Pancreas (tissue), 10 donors: ENCODE results near the gene ERICH6. TPM values are rescaled to one million over a fixed set of nuclear protein-coding genes. Genes with fewer than 3 reads are reported as not detected.

ENCODE experiments used
- ATAC-seq, 4 donors: fragments of 200-7000 bp; cut with Tn5 transposase; one replicate each; pipeline versions ENCODE4 v1.8.0 to v1.9.1; 2020; ENCODE audit warnings: mild to moderate bottlenecking in 4 of 4, moderate library complexity in 4 of 4
- DNase-seq, 6 donors: peaks; one replicate each; pipeline ENCODE4 v3.0.0-alpha.2; 2020
- FAIRE-seq: peaks from 2 replicates; lab custom pipeline; 2012; peaks lifted over from hg19 to GRCh38; lab: Jason Lieb, UNC
- H3K27ac ChIP-seq, 4 donors: fragments of 200-600 bp; sonication (generic); 1 replicate in 3 of 4; 2 replicates in 1 of 4; pipeline versions ENCODE4 v1.5.0 to v1.8.0; 2020
- H3K27me3 ChIP-seq, 4 donors: fragments of 200-600 bp; one replicate each; pipeline ENCODE4 v1.8.0; 2021
- H3K36me3 ChIP-seq, 3 donors: fragments of 200-600 bp; sonication (generic) in 1 of 3; one replicate each; pipeline versions ENCODE4 v1.5.0 to v1.8.0; 2020 to 2021
- H3K4me1 ChIP-seq, 3 donors: fragments of 200-600 bp; one replicate each; pipeline ENCODE4 v1.8.0; 2021
- H3K4me3 ChIP-seq, 4 donors: fragments of 200-600 bp; sonication (generic) in 2 of 4; one replicate each; pipeline versions ENCODE4 v1.5.0 to v1.8.0; 2020 to 2021
- H3K9me3 ChIP-seq, 4 donors: fragments of 200-600 bp; one replicate each; pipeline ENCODE4 v1.8.0; 2021
- WGBS, 2 donors: extraction: QIAGEN DNeasy Blood & Tissue Kit; methylation state at CpG; one replicate each; pipeline ENCODE4 v1.1.7; 2013; 5-methylcytosine and 5-hydroxymethylcytosine counted together
- intact Hi-C, 3 donors: fragments of 100-400 bp; cut with DNase I; formaldehyde crosslinking; loops; one replicate each; pipeline versions ENCODE4 v1.11.1 to v1.14.2; 2022
- polyA plus RNA-seq, 2 donors: library from polyadenylated mRNA; stranded (reverse); fragments of 200-250 nt; gene quantifications; one replicate each; pipeline ENCODE4 v1.2.3, GENCODE V29; 2013
- total RNA-seq, 6 donors: library from RNA; stranded (reverse); fragmentation: NEBNext Ultra II Directional in 4 of 6; extraction: Animal tissue kit (Norgen Biotek cat#: 25700) in 4 of 6; gene quantifications; one replicate each; pipeline versions ENCODE4 v1.2.1 to v1.2.4, GENCODE V29; 2021 to 2023
- TF ChIP-seq, protein P1 (sequence below), 4 donors: fragments of 200-600 bp; sonication (generic) in 3 of 4; IDR thresholded peaks; one replicate each; pipeline versions ENCODE4 v1.5.0 to v1.8.0; 2021; ENCODE audit warnings: antibody characterized with exemption in 4 of 4
- donor health status: healthy with polysubstance abuse.
- donor health status: DM: no; HTN: no; CAD: no; lungs with moderate emphysema.
- donor health status: DM: no; HTN: no; CAD: no.
- donor health status: control.
- donor health status: control.
- donor health status: Bipolar disorder and iron deficiency.
- donor health status: DM: yes; HTN: yes; CAD: no.
- donor health status: DM: no; HTN: no; CAD: no.
- donor health status: DM: no; HTN: no; CAD: no.
- donor health status: DM: yes; HTN: yes; CAD: no.

The ERICH6 gene
- total and polyA plus RNA-seq, 8 donors, result 0.09 TPM; not detected in 7

GRCh38 chr3:150734795-150735119, 31.0 kb upstream of the ERICH6 start:
- DNase-seq (no peak), FAIRE-seq (no peak), ATAC-seq (no peak)
- H3K4me3 ChIP-seq, result no peak overlapping the region
- H3K27ac ChIP-seq, result no peak overlapping the region
- 57 to 65% methylated on average over 1 of the region's 1 CpG for WGBS, 2 donors
- H3K4me1 ChIP-seq, result peaks cover 10 to 31% (median 20%) of the 10 kb centered on the region in 3 donors
- intact Hi-C loops, result no loop called here
- H3K27me3 ChIP-seq, result no peaks in the 10 kb centered on the region
- TF ChIP-seq, protein P1, sequence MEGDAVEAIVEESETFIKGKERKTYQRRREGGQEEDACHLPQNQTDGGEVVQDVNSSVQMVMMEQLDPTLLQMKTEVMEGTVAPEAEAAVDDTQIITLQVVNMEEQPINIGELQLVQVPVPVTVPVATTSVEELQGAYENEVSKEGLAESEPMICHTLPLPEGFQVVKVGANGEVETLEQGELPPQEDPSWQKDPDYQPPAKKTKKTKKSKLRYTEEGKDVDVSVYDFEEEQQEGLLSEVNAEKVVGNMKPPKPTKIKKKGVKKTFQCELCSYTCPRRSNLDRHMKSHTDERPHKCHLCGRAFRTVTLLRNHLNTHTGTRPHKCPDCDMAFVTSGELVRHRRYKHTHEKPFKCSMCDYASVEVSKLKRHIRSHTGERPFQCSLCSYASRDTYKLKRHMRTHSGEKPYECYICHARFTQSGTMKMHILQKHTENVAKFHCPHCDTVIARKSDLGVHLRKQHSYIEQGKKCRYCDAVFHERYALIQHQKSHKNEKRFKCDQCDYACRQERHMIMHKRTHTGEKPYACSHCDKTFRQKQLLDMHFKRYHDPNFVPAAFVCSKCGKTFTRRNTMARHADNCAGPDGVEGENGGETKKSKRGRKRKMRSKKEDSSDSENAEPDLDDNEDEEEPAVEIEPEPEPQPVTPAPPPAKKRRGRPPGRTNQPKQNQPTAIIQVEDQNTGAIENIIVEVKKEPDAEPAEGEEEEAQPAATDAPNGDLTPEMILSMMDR (IDR thresholded peaks at IDR 0.05), result no peak
- H3K9me3 ChIP-seq, result no peaks in the 10 kb centered on the region
- no peaks in the 10 kb centered on the region for H3K36me3 ChIP-seq

GRCh38 chr3:150733936-150734794, 30.4 kb upstream of the ERICH6 start:
- 84 to 90% methylated on average over 9 of the region's 9 CpGs for WGBS, 2 donors
- intact Hi-C loops, result no loop called here
- no peak for DNase-seq
- Histone ChIP-seq H3K36me3 (no peaks in the 10 kb centered on the region), H3K9me3 (no peaks in the 10 kb centered on the region), H3K4me3 (no peak overlapping the region), H3K27me3 (no peaks in the 10 kb centered on the region), H3K4me1 (peaks cover 10 to 25% (median 22%) of the 10 kb centered on the region in 3 donors), H3K27ac (no peak overlapping the region)
- no peak for ATAC-seq
- FAIRE-seq, result no peak
- TF ChIP-seq, protein P1 (IDR thresholded peaks at IDR 0.05), result no peak

DNA sequence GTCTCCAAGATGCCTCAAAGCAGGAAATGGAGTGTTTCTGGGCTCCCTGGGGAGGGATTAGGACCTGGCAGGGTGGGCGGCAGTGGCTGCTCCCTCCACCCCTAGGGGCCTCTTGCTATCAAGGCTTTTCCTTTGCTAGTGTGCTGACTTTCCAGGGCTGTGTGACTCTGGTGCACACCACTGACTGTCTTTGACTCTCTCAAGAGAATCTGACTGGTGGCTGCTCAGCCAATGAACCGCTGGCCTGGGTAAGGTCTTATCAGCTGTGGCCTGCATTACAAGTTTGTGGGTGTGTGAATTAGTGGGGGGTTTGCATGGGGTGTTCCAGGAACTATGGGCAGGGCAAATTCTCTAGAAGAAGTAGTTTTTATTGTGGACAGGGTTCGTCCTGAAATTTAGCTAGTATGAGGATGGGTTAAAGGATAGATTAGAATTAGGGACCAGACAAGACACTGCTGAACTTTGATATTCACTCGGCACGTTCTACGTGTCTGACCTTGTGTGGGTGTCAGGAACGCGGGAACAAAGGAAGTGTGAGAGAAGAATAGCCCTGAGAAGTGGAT, 29.7 kb upstream of the ERICH6 start:
- Histone ChIP-seq H3K4me3 (no peak overlapping the region), H3K9me3 (no peaks in the 10 kb centered on the region), H3K27ac (no peak overlapping the region), H3K27me3 (no peaks in the 10 kb centered on the region), H3K36me3 (no peaks in the 10 kb centered on the region), H3K4me1 (peaks cover 6 to 22% (median 18%) of the 10 kb centered on the region in 3 donors)
- no peak for FAIRE-seq
- DNase-seq, result no peak
- 76 to 81% methylated on average over 8 of the region's 8 CpGs for WGBS, 2 donors
- no peak for ATAC-seq
- TF ChIP-seq, protein P1 (IDR thresholded peaks at IDR 0.05), result no peak
- intact Hi-C loops, result no loop called here

DNA sequence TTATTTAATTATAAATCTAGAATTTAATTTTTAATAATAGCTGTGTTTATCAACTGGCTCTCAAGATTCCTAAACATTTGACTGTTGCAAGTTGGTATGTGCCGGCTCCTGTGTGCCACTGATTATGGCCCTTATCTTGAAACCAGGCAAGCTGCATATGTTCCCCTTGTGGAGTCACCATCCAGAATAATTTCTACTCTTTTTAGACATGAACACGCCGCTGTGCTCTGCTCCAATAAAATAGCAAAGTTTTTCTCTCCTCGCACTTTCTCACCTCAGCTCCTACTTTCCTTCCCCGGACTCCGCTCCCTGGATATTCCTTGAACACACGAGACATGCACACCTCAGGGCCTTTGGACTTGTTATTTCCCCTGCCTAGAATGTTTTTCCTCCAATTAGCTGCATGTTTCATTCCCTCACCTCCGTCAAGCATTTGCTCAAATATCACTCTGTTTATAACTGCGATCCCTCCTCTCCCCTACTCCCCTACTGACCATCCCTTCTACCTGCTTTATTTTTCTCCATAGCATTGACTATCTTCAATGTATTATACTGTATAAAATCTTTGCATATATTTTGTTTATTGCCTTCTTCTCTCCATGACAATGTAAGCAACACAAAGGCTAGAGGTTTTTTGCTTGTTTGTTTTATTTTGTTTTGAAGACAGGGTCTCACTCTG, 26.1 kb upstream of the ERICH6 start:
- DNase-seq (no peak), ATAC-seq (peak in 2 of 4 donors; percentile 29 to 37), FAIRE-seq (no peak)
- H3K36me3 ChIP-seq, result no peaks in the 10 kb centered on the region
- H3K9me3 ChIP-seq, result no peaks in the 10 kb centered on the region
- no peak overlapping the region for H3K27ac ChIP-seq
- no peak overlapping the region for H3K4me3 ChIP-seq
- TF ChIP-seq, protein P1 (IDR thresholded peaks at IDR 0.05), result no peak
- WGBS, 2 donors, result 74 to 78% methylated on average over 9 of the region's 9 CpGs
- intact Hi-C loops, result loop anchor here in 2 of 3 donors (10.0 kb wide), 3 partner anchors 55 to 425 kb away; no protein-coding TSS in a partner anchor
- H3K4me1 ChIP-seq, result peaks cover 0 to 4% (median 4%) of the 10 kb centered on the region in 3 donors
- H3K27me3 ChIP-seq, result no peaks in the 10 kb centered on the region
